SK-N-SH (cell line): ENCODE data around the gene PCNA. TPM values are rescaled to one million over a fixed set of nuclear protein-coding genes. Genes with fewer than 3 reads are reported as not detected.

ENCODE experiments used
- CTCF ChIA-PET: fragments of 300-600, 350-600 bp; formaldehyde crosslinking; extraction: SDS; loops from one replicate; lab custom pipeline; 2021; lab: Yijun Ruan, JAX
- POLR2A ChIA-PET: fragments of 350-600 bp; sonication (Branson Sonifier 250); formaldehyde crosslinking; extraction: SDS; loops from one replicate; lab custom pipeline; 2020; ENCODE audit warnings: antibody characterized with exemption, inconsistent platforms; lab: Yijun Ruan, JAX
- DNase-seq: peaks from one replicate; pipeline ENCODE4 v3.0.0; 2012
- H2AFZ ChIP-seq: fragments of 200-600 bp; sonication (generic); 2 replicates; pipeline ENCODE4 v1.8.1; 2016; ENCODE audit warnings: antibody characterized with exemption, mild to moderate bottlenecking, low read depth
- H3F3A ChIP-seq: fragments of 200-600 bp; sonication (generic); replicated peaks from 2 replicates; pipeline ENCODE3; 2016; ENCODE audit warnings: antibody characterized with exemption, mild to moderate bottlenecking; ENCODE audit not compliant: insufficient read depth
- H3K27ac ChIP-seq, 2 experiments: fragments of 200-500 bp in 1 of 2; fragments of 200-600 bp in 1 of 2; sonication (Bioruptor generic) in 1 of 2; sonication (generic), shearing (Covaris generic) in 1 of 2; 2 replicates each; pipeline versions ENCODE4 v1.5.1 to v1.6.1; 2014 to 2016; ENCODE audit warnings: low read depth in 2 of 2, inconsistent platforms in 1 of 2, low read length in 1 of 2, mild to moderate bottlenecking in 1 of 2, mixed read lengths in 1 of 2
- H3K27me3 ChIP-seq: fragments of 200-600 bp; sonication (generic), shearing (Covaris generic); 2 replicates; pipeline ENCODE4 v1.6.1; 2016; ENCODE audit warnings: mixed run types; ENCODE audit not compliant: insufficient read depth
- H3K36me3 ChIP-seq, 2 experiments: fragments of 200-500 bp in 1 of 2; fragments of 200-600 bp in 1 of 2; sonication (Bioruptor generic) in 1 of 2; sonication (generic) in 1 of 2; replicated peaks in 1 of 2; 2 replicates each; pipeline versions ENCODE3 to v1.5.1; 2014 to 2016; ENCODE audit warnings: low read length in 1 of 2, mild to moderate bottlenecking in 1 of 2; ENCODE audit not compliant: insufficient read depth in 2 of 2, control insufficient read depth in 1 of 2
- H3K4me1 ChIP-seq, 2 experiments: fragments of 200-500 bp in 1 of 2; fragments of 200-600 bp in 1 of 2; sonication (Bioruptor generic) in 1 of 2; sonication (generic), shearing (Covaris generic) in 1 of 2; 2 replicates each; pipeline versions ENCODE4 v1.5.1 to v1.6.1; 2014 to 2016; ENCODE audit warnings: low read depth in 1 of 2, low read length in 1 of 2, mixed run types in 1 of 2; ENCODE audit not compliant: insufficient read depth in 2 of 2, control insufficient read depth in 1 of 2
- H3K4me2 ChIP-seq: fragments of 200-600 bp; sonication (generic), shearing (Covaris generic); 2 replicates; pipeline ENCODE4 v1.6.1; 2017; ENCODE audit warnings: mixed run types
- H3K4me3 ChIP-seq, 2 experiments: fragments of 200-500 bp in 1 of 2; fragments of 200-600 bp in 1 of 2; sonication (Bioruptor generic) in 1 of 2; sonication (generic), shearing (Covaris generic) in 1 of 2; 2 replicates each; pipeline versions ENCODE4 v1.5.1 to v1.8.1; 2014 to 2016; ENCODE audit warnings: low read depth in 2 of 2, inconsistent platforms in 1 of 2, low read length in 1 of 2, mild to moderate bottlenecking in 1 of 2, mixed read lengths in 1 of 2, moderate library complexity in 1 of 2
- H3K79me2 ChIP-seq: fragments of 200-600 bp; sonication (generic); 2 replicates; pipeline ENCODE4 v1.8.1; 2017; ENCODE audit warnings: mild to moderate bottlenecking; ENCODE audit not compliant: insufficient read depth
- H3K9ac ChIP-seq: fragments of 200-600 bp; sonication (generic); 2 replicates; pipeline ENCODE4 v1.6.1; 2017; ENCODE audit warnings: mixed run types
- H3K9me2 ChIP-seq: fragments of 200-600 bp; sonication (generic); 2 replicates; pipeline ENCODE4 v1.6.1; 2017; ENCODE audit warnings: mixed run types
- H3K9me3 ChIP-seq: fragments of 200-600 bp; sonication (generic); 2 replicates; pipeline ENCODE4 v1.6.1; 2017; ENCODE audit warnings: mixed run types, mild to moderate bottlenecking, moderate library complexity
- H4K20me1 ChIP-seq: fragments of 200-600 bp; sonication (generic); 2 replicates; pipeline ENCODE4 v1.6.1; 2017; ENCODE audit warnings: mild to moderate bottlenecking, mixed run types; ENCODE audit not compliant: insufficient read depth
- ELF1 ChIP-seq: IDR thresholded peaks from 2 replicates; pipeline ENCODE4 v1.4.0; 2012
- EZH2phosphoT487 ChIP-seq: fragments of 200-600 bp; sonication (generic); IDR thresholded peaks from 2 replicates; pipeline ENCODE4 v1.6.1; 2017; ENCODE audit warnings: low read depth, mixed run types, mild to moderate bottlenecking, antibody characterized with exemption, moderate library complexity, borderline replicate concordance
- GABPA ChIP-seq: IDR thresholded peaks from 2 replicates; pipeline ENCODE4 v1.4.0; 2012; ENCODE audit warnings: low read depth, mild to moderate bottlenecking
- GATA2 ChIP-seq: sonication (generic); formaldehyde crosslinking; IDR thresholded peaks from 2 replicates; pipeline ENCODE4 v1.5.0; 2020; ENCODE audit warnings: mild to moderate bottlenecking, missing genetic modification reagents
- MXI1 ChIP-seq: IDR thresholded peaks from 2 replicates; pipeline ENCODE4 v1.6.1; 2012; ENCODE audit warnings: mild to moderate bottlenecking, low read depth, low read length, improper control_type of control experiment
- NRF1 ChIP-seq: IDR thresholded peaks from 2 replicates; pipeline ENCODE4 v1.6.1; 2012; ENCODE audit warnings: low read depth, mild to moderate bottlenecking, low read length
- POLR2AphosphoS5 ChIP-seq: IDR thresholded peaks from 2 replicates; pipeline ENCODE4 v1.6.1; 2012; ENCODE audit warnings: low read depth, low read length
- RFX5 ChIP-seq: IDR thresholded peaks from 2 replicates; pipeline ENCODE4 v1.6.1; 2012; ENCODE audit warnings: mild to moderate bottlenecking, improper control_type of control experiment, low read length
- TAF1 ChIP-seq: IDR thresholded peaks from 2 replicates; pipeline ENCODE4 v1.6.1; 2012; ENCODE audit warnings: low read depth, mild to moderate bottlenecking, low read length, moderate library complexity, borderline replicate concordance
- WGBS: methylation state at CpG from one replicate; pipeline ENCODE4 v1.1.6; 2017; ENCODE audit warnings: low lambda C conversion rate; 5-methylcytosine and 5-hydroxymethylcytosine counted together
- polyA plus RNA-seq, 3 experiments: library from polyadenylated mRNA; depleted of rRNA; stranded (reverse); fragments of >200 nt; gene quantifications; 2 replicates each; pipeline ENCODE4 v1.2.3, GENCODE V29; 2012
- TF ChIP-seq, protein P1 (sequence below): IDR thresholded peaks from 2 replicates; pipeline ENCODE4 v1.4.0; 2012; ENCODE audit warnings: low read depth
- TF ChIP-seq, protein P2 (sequence below): fragments of 150-350 bp; IDR thresholded peaks from 2 replicates; pipeline ENCODE4 v1.6.1; 2016; ENCODE audit warnings: mild to moderate bottlenecking, low read depth, low read length
- TF ChIP-seq, protein P3 (sequence below): IDR thresholded peaks from 2 replicates; pipeline ENCODE4 v1.4.0; 2012; ENCODE audit warnings: low read depth, borderline replicate concordance

Gene PCNA
- polyA plus RNA-seq (2012; rRNA removed) = 185 and 204 TPM in 2 replicates
- polyA plus RNA-seq (2012; cell fraction: cytosol; rRNA removed) = 197 and 205 TPM in 2 replicates
- 75.7 and 102 TPM in 2 replicates for polyA plus RNA-seq (2012; cell fraction: nucleus; rRNA removed)

DNA sequence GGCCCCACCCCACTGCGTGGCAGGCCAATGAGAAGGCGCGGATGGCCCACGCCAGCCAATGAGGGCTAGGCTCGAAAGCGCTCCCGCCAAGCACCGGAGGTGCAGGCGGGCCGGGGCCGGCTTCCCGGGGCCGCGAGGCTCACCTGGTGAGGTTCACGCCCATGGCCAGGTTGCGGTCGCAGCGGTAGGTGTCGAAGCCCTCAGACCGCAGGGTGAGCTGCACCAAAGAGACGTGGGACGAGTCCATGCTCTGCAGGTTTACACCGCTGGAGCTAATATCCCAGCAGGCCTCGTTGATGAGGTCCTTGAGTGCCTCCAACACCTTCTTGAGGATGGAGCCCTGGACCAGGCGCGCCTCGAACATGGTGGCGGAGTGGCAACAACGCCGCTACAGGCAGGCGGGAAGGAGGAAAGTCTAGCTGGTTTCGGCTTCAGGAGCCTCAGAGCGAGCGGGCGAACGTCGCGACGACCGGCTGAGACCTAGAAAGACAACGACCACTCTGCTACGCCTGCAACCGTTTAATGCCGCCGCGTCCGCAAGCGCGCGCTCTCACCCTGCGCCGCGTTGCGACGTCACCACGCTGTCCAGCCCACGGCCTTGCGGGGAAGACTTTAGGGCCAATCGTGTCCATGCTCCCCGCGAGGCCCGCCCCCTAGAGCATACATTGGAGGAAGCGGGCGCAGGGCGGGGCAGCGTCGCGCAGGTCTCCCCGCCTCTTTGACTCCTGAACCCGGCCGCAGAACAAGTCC is at the start of gene PCNA:
Gene PCNA (minus strand): TSS at position 524 of the 750 bp plus-strand sequence. CDS start 160 bp downstream, at position 364.
- Histone ChIP-seq H3K36me3 (peaks cover 34 to 37% of the 10 kb centered on the region in 2 experiments), H3K27ac (peak within 1 kb of the TSS; percentile 76 to 97), H3K4me2 (peak within 1 kb of the TSS; percentile 95), H3F3A (peaks cover 18% of the 10 kb centered on the region), H4K20me1 (peaks cover 36% of the 10 kb centered on the region), H3K9me3 (no peaks in the 10 kb centered on the region)
- DNase-seq = peak; percentile 96
- no CpG with 5 or more reads among the region's 71 CpGs for WGBS
- TF ChIP-seq RFX5 = peak; percentile 44; the same call in 1 of the 2 replicates
- peak; percentile 73 for TF ChIP-seq MXI1
- peak; percentile 69 for TF ChIP-seq NRF1
- TF ChIP-seq EZH2phosphoT487 = no peak
- TF ChIP-seq TAF1 = peak; percentile 95
- TF ChIP-seq, protein P1, sequence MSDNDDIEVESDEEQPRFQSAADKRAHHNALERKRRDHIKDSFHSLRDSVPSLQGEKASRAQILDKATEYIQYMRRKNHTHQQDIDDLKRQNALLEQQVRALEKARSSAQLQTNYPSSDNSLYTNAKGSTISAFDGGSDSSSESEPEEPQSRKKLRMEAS = peak; percentile 50
- TF ChIP-seq, protein P2, sequence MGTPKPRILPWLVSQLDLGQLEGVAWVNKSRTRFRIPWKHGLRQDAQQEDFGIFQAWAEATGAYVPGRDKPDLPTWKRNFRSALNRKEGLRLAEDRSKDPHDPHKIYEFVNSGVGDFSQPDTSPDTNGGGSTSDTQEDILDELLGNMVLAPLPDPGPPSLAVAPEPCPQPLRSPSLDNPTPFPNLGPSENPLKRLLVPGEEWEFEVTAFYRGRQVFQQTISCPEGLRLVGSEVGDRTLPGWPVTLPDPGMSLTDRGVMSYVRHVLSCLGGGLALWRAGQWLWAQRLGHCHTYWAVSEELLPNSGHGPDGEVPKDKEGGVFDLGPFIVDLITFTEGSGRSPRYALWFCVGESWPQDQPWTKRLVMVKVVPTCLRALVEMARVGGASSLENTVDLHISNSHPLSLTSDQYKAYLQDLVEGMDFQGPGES = peak; percentile 34; the same call in 1 of the 2 replicates
- peak; percentile 97 for TF ChIP-seq POLR2AphosphoS5
- TF ChIP-seq GABPA = 0 out of 2 replicates have a peak, but pooled peaks have one; percentile 18
- TF ChIP-seq, protein P3, sequence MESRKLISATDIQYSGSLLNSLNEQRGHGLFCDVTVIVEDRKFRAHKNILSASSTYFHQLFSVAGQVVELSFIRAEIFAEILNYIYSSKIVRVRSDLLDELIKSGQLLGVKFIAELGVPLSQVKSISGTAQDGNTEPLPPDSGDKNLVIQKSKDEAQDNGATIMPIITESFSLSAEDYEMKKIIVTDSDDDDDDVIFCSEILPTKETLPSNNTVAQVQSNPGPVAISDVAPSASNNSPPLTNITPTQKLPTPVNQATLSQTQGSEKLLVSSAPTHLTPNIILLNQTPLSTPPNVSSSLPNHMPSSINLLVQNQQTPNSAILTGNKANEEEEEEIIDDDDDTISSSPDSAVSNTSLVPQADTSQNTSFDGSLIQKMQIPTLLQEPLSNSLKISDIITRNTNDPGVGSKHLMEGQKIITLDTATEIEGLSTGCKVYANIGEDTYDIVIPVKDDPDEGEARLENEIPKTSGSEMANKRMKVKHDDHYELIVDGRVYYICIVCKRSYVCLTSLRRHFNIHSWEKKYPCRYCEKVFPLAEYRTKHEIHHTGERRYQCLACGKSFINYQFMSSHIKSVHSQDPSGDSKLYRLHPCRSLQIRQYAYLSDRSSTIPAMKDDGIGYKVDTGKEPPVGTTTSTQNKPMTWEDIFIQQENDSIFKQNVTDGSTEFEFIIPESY = no peak
- no peak for TF ChIP-seq GATA2 (CRISPR knock-in tag)
- TF ChIP-seq ELF1 = 0 out of 2 replicates have a peak, but pooled peaks have one; percentile 17
- TF ChIP-seq, all 33 proteins: peak for 9
- Histone ChIP-seq H3K4me3 (peak within 1 kb of the TSS; percentile 93), H3K9me2 (no peaks in the 10 kb centered on the region), H3K79me2 (peaks cover 48% of the 10 kb centered on the region), H3K4me1 (peaks cover 7 to 16% of the 10 kb centered on the region in 2 experiments; a peak in 3 of 4 replicates), H3K9ac (peak within 1 kb of the TSS; percentile 85), H3K27me3 (no peaks in the 10 kb centered on the region), H2AFZ (peak within 1 kb of the TSS; percentile 75; the same call in 1 of the 2 replicates)
- CTCF ChIA-PET = interaction anchor here (0.6 to 3.4 kb wide), 7 partner anchors 9 to 411 kb away, joined by 3 to 23 read pairs (median 3); no protein-coding TSS in a partner anchor
- POLR2A ChIA-PET = interaction anchor here (0.6 to 1.5 kb wide), 4 partner anchors 13 to 410 kb away, joined by 3 to 4 read pairs (median 3); no protein-coding TSS in a partner anchor
